SK-N-SH (cell line): ENCODE measurements around the gene GUCY1A2. TPM values are rescaled to one million over a fixed set of nuclear protein-coding genes. Genes with fewer than 3 reads are reported as not detected.
"Not testable (repeated sequence)": the region's sequence is repeated elsewhere in the genome, so short reads cannot be mapped to it uniquely, and the experiment has no call there.

Experiments
- CTCF ChIA-PET: fragments of 300-600, 350-600 bp; formaldehyde crosslinking; extraction: SDS; loops from one replicate; lab custom pipeline; 2021; lab: Yijun Ruan, JAX
- POLR2A ChIA-PET: fragments of 350-600 bp; sonication (Branson Sonifier 250); formaldehyde crosslinking; extraction: SDS; loops from one replicate; lab custom pipeline; 2020; ENCODE audit warnings: antibody characterized with exemption, inconsistent platforms; lab: Yijun Ruan, JAX
- DNase-seq: peaks from one replicate; pipeline ENCODE4 v3.0.0; 2012
- H2AFZ ChIP-seq: fragments of 200-600 bp; sonication (generic); 2 replicates; pipeline ENCODE4 v1.8.1; 2016; ENCODE audit warnings: antibody characterized with exemption, mild to moderate bottlenecking, low read depth
- H3F3A ChIP-seq: fragments of 200-600 bp; sonication (generic); replicated peaks from 2 replicates; pipeline ENCODE3; 2016; ENCODE audit warnings: antibody characterized with exemption, mild to moderate bottlenecking; ENCODE audit not compliant: insufficient read depth
- H3K27ac ChIP-seq, 2 experiments: fragments of 200-500 bp in 1 of 2; fragments of 200-600 bp in 1 of 2; sonication (Bioruptor generic) in 1 of 2; sonication (generic), shearing (Covaris generic) in 1 of 2; 2 replicates each; pipeline versions ENCODE4 v1.5.1 to v1.6.1; 2014 to 2016; ENCODE audit warnings: low read depth in 2 of 2, inconsistent platforms in 1 of 2, low read length in 1 of 2, mild to moderate bottlenecking in 1 of 2, mixed read lengths in 1 of 2
- H3K27me3 ChIP-seq: fragments of 200-600 bp; sonication (generic), shearing (Covaris generic); 2 replicates; pipeline ENCODE4 v1.6.1; 2016; ENCODE audit warnings: mixed run types; ENCODE audit not compliant: insufficient read depth
- H3K36me3 ChIP-seq, 2 experiments: fragments of 200-500 bp in 1 of 2; fragments of 200-600 bp in 1 of 2; sonication (Bioruptor generic) in 1 of 2; sonication (generic) in 1 of 2; replicated peaks in 1 of 2; 2 replicates each; pipeline versions ENCODE3 to v1.5.1; 2014 to 2016; ENCODE audit warnings: low read length in 1 of 2, mild to moderate bottlenecking in 1 of 2; ENCODE audit not compliant: insufficient read depth in 2 of 2, control insufficient read depth in 1 of 2
- H3K4me1 ChIP-seq, 2 experiments: fragments of 200-500 bp in 1 of 2; fragments of 200-600 bp in 1 of 2; sonication (Bioruptor generic) in 1 of 2; sonication (generic), shearing (Covaris generic) in 1 of 2; 2 replicates each; pipeline versions ENCODE4 v1.5.1 to v1.6.1; 2014 to 2016; ENCODE audit warnings: low read depth in 1 of 2, low read length in 1 of 2, mixed run types in 1 of 2; ENCODE audit not compliant: insufficient read depth in 2 of 2, control insufficient read depth in 1 of 2
- H3K4me2 ChIP-seq: fragments of 200-600 bp; sonication (generic), shearing (Covaris generic); 2 replicates; pipeline ENCODE4 v1.6.1; 2017; ENCODE audit warnings: mixed run types
- H3K4me3 ChIP-seq, 2 experiments: fragments of 200-500 bp in 1 of 2; fragments of 200-600 bp in 1 of 2; sonication (Bioruptor generic) in 1 of 2; sonication (generic), shearing (Covaris generic) in 1 of 2; 2 replicates each; pipeline versions ENCODE4 v1.5.1 to v1.8.1; 2014 to 2016; ENCODE audit warnings: low read depth in 2 of 2, inconsistent platforms in 1 of 2, low read length in 1 of 2, mild to moderate bottlenecking in 1 of 2, mixed read lengths in 1 of 2, moderate library complexity in 1 of 2
- H3K79me2 ChIP-seq: fragments of 200-600 bp; sonication (generic); 2 replicates; pipeline ENCODE4 v1.8.1; 2017; ENCODE audit warnings: mild to moderate bottlenecking; ENCODE audit not compliant: insufficient read depth
- H3K9ac ChIP-seq: fragments of 200-600 bp; sonication (generic); 2 replicates; pipeline ENCODE4 v1.6.1; 2017; ENCODE audit warnings: mixed run types
- H3K9me2 ChIP-seq: fragments of 200-600 bp; sonication (generic); 2 replicates; pipeline ENCODE4 v1.6.1; 2017; ENCODE audit warnings: mixed run types
- H3K9me3 ChIP-seq: fragments of 200-600 bp; sonication (generic); 2 replicates; pipeline ENCODE4 v1.6.1; 2017; ENCODE audit warnings: mixed run types, mild to moderate bottlenecking, moderate library complexity
- H4K20me1 ChIP-seq: fragments of 200-600 bp; sonication (generic); 2 replicates; pipeline ENCODE4 v1.6.1; 2017; ENCODE audit warnings: mild to moderate bottlenecking, mixed run types; ENCODE audit not compliant: insufficient read depth
- CHD2 ChIP-seq: fragments of 150-350 bp; IDR thresholded peaks from 2 replicates; pipeline ENCODE4 v1.6.1; 2018; ENCODE audit warnings: low read length; ENCODE audit not compliant: partially characterized antibody
- EP300 ChIP-seq, 2 experiments: IDR thresholded peaks; 2 replicates each; pipeline versions ENCODE4 v1.4.0 to v1.6.1; 2012; ENCODE audit warnings: borderline replicate concordance in 1 of 2, low read depth in 1 of 2, low read length in 1 of 2
- FOXJ3 ChIP-seq: sonication (generic); formaldehyde crosslinking; IDR thresholded peaks from 2 replicates; pipeline ENCODE4 v1.5.1; 2020; ENCODE audit warnings: mild to moderate bottlenecking, missing genetic modification reagents
- FOXM1 ChIP-seq: IDR thresholded peaks from 2 replicates; pipeline ENCODE4 v1.4.0; 2012; ENCODE audit warnings: low read depth, mild to moderate bottlenecking
- GABPA ChIP-seq: IDR thresholded peaks from 2 replicates; pipeline ENCODE4 v1.4.0; 2012; ENCODE audit warnings: low read depth, mild to moderate bottlenecking
- GATA2 ChIP-seq: sonication (generic); formaldehyde crosslinking; IDR thresholded peaks from 2 replicates; pipeline ENCODE4 v1.5.0; 2020; ENCODE audit warnings: mild to moderate bottlenecking, missing genetic modification reagents
- JUND ChIP-seq: IDR thresholded peaks from 2 replicates; pipeline ENCODE4 v1.4.0; 2012
- MEF2A ChIP-seq: IDR thresholded peaks from 2 replicates; pipeline ENCODE4 v1.4.0; 2012; ENCODE audit warnings: low read depth, borderline replicate concordance
- MXI1 ChIP-seq: IDR thresholded peaks from 2 replicates; pipeline ENCODE4 v1.6.1; 2012; ENCODE audit warnings: mild to moderate bottlenecking, low read depth, low read length, improper control_type of control experiment
- NRF1 ChIP-seq: IDR thresholded peaks from 2 replicates; pipeline ENCODE4 v1.6.1; 2012; ENCODE audit warnings: low read depth, mild to moderate bottlenecking, low read length
- RAD21 ChIP-seq: IDR thresholded peaks from 2 replicates; pipeline ENCODE4 v1.6.1; 2012; ENCODE audit warnings: mild to moderate bottlenecking, low read length
- RFX5 ChIP-seq: IDR thresholded peaks from 2 replicates; pipeline ENCODE4 v1.6.1; 2012; ENCODE audit warnings: mild to moderate bottlenecking, improper control_type of control experiment, low read length
- RXRA ChIP-seq: IDR thresholded peaks from 2 replicates; pipeline ENCODE4 v1.4.0; 2012; ENCODE audit warnings: low read depth, mild to moderate bottlenecking, borderline replicate concordance
- SIN3A ChIP-seq: IDR thresholded peaks from 2 replicates; pipeline ENCODE4 v1.6.1; 2012; ENCODE audit warnings: low read depth, mild to moderate bottlenecking, low read length, moderate library complexity, borderline replicate concordance
- SMC3 ChIP-seq: IDR thresholded peaks from 2 replicates; pipeline ENCODE4 v1.6.1; 2012; ENCODE audit warnings: low read depth, low read length, improper control_type of control experiment
- TEAD4 ChIP-seq: IDR thresholded peaks from 2 replicates; pipeline ENCODE4 v1.4.0; 2012; ENCODE audit warnings: mild to moderate bottlenecking, borderline replicate concordance; ENCODE audit not compliant: insufficient read depth
- USF1 ChIP-seq: IDR thresholded peaks from 2 replicates; pipeline ENCODE4 v1.4.0; 2012; ENCODE audit warnings: low read depth, borderline replicate concordance
- YY1 ChIP-seq: IDR thresholded peaks from 2 replicates; pipeline ENCODE4 v1.4.0; 2012; ENCODE audit warnings: low read depth, mild to moderate bottlenecking
- WGBS: methylation state at CpG from one replicate; pipeline ENCODE4 v1.1.6; 2017; ENCODE audit warnings: low lambda C conversion rate; 5-methylcytosine and 5-hydroxymethylcytosine counted together
- polyA plus RNA-seq, 3 experiments: library from polyadenylated mRNA; depleted of rRNA; stranded (reverse); fragments of >200 nt; gene quantifications; 2 replicates each; pipeline ENCODE4 v1.2.3, GENCODE V29; 2012
- TF ChIP-seq, protein P1 (sequence below): fragments of 150-350 bp; IDR thresholded peaks from 2 replicates; pipeline ENCODE4 v1.6.1; 2016; ENCODE audit warnings: mild to moderate bottlenecking, low read depth, low read length
- TF ChIP-seq, protein P2 (sequence below): IDR thresholded peaks from 2 replicates; pipeline ENCODE4 v1.4.0; 2012; ENCODE audit warnings: low read depth, borderline replicate concordance

Gene GUCY1A2
- polyA plus RNA-seq, 1 of the 3 experiments (the other 2 are of a cell fraction): 0.26 TPM

DNA sequence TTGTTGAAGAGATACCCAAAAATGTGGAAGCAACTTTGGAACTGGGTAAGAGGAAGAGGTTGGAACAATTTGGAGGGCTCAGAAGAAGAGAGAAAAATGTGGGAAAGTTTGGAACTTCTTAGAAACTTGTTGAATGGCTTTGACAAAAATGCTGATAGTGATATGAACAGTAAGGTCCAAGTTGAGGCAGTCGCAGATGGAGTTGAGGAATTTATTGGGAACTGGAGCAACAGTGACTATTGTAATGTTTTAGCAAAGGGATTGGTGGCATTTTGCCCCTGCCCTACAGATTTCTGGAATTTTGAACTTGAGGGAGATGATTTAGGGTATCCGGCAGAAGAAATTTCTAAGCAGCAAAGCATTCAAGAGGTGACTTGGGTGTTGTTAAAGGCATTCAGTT lies 32.6 kb upstream of the GUCY1A2 start:
- 50% methylated on average over 2 of the region's 2 CpGs for WGBS
- DNase-seq, H3K9ac ChIP-seq, H3K9me2 ChIP-seq, H2AFZ ChIP-seq, H3K4me3 ChIP-seq, H3K27me3 ChIP-seq, H3K36me3 ChIP-seq, H3K9me3 ChIP-seq, H3K4me1 ChIP-seq, H3K27ac ChIP-seq, H4K20me1 ChIP-seq, H3F3A ChIP-seq, H3K4me2 ChIP-seq, POLR2A ChIA-PET, H3K79me2 ChIP-seq, CTCF ChIA-PET: not testable (repeated sequence)

DNA sequence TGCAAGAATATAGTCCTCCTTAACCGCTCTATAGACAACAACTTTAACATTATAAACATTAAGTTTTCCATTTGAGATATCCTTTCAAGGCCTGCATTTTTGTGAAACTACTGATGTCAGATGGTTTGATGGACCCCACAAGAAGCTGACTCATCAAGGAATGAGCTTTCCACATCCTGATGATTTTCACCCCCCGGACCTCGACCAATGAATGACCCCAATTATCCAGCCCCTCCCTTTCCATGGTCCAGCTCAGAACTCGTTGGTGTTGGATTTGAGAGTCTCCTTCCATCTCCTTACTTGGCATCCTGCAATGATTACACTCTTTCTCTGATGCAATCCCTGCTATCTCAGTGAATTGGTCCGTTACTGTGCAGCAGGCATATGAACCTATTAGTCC lies 31.8 kb upstream of the GUCY1A2 start:
- ChIA-PET POLR2A (no interaction called here), CTCF (no interaction called here)
- no peaks in the 10 kb centered on the region for H3K36me3 ChIP-seq
- no peaks in the 10 kb centered on the region for H3F3A ChIP-seq
- no peaks in the 10 kb centered on the region for H3K9me2 ChIP-seq
- H3K4me1 ChIP-seq: no peaks in the 10 kb centered on the region
- 11% methylated on average over 5 of the region's 5 CpGs for WGBS
- H2AFZ ChIP-seq: no peak overlapping the region
- H3K4me2 ChIP-seq: no peak overlapping the region
- H3K9me3 ChIP-seq: no peaks in the 10 kb centered on the region
- DNase-seq: no peak
- no peaks in the 10 kb centered on the region for H3K79me2 ChIP-seq
- H3K9ac ChIP-seq: no peak overlapping the region
- TF ChIP-seq SIN3A (no peak), RAD21 (no peak), GATA2 (no peak), RFX5 (no peak), EP300 (IDR thresholded peaks at IDR 0.05; ENCODE audit: borderline replicate concordance in 1 of 2, low read depth in 1 of 2, low read length in 1 of 2) (no peak), CHD2 (no peak), NRF1 (no peak), YY1 (no peak), JUND (no peak), TEAD4 (no peak), FOXJ3 (CRISPR knock-in tag) (no peak), SMC3 (no peak), FOXM1 (no peak), USF1 (no peak), RXRA (no peak), MXI1 (no peak), MEF2A (no peak), GABPA (no peak)
- TF ChIP-seq, protein P1, sequence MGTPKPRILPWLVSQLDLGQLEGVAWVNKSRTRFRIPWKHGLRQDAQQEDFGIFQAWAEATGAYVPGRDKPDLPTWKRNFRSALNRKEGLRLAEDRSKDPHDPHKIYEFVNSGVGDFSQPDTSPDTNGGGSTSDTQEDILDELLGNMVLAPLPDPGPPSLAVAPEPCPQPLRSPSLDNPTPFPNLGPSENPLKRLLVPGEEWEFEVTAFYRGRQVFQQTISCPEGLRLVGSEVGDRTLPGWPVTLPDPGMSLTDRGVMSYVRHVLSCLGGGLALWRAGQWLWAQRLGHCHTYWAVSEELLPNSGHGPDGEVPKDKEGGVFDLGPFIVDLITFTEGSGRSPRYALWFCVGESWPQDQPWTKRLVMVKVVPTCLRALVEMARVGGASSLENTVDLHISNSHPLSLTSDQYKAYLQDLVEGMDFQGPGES: no peak
- TF ChIP-seq, protein P2, sequence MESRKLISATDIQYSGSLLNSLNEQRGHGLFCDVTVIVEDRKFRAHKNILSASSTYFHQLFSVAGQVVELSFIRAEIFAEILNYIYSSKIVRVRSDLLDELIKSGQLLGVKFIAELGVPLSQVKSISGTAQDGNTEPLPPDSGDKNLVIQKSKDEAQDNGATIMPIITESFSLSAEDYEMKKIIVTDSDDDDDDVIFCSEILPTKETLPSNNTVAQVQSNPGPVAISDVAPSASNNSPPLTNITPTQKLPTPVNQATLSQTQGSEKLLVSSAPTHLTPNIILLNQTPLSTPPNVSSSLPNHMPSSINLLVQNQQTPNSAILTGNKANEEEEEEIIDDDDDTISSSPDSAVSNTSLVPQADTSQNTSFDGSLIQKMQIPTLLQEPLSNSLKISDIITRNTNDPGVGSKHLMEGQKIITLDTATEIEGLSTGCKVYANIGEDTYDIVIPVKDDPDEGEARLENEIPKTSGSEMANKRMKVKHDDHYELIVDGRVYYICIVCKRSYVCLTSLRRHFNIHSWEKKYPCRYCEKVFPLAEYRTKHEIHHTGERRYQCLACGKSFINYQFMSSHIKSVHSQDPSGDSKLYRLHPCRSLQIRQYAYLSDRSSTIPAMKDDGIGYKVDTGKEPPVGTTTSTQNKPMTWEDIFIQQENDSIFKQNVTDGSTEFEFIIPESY: no peak
- no peaks in the 10 kb centered on the region for H4K20me1 ChIP-seq
- H3K27ac ChIP-seq: no peak overlapping the region
- no peaks in the 10 kb centered on the region for H3K27me3 ChIP-seq
- no peak overlapping the region for H3K4me3 ChIP-seq
